Hepatocyte (in vitro differentiated cells): Measurements from ENCODE around the gene FZR1.

Experiments
- CTCF ChIP-seq: fragments of 200-600 bp; sonication (generic); IDR thresholded peaks from 2 replicates; pipeline ENCODE4 v1.5.1; 2016; ENCODE audit warnings: antibody characterized with exemption, mild to moderate bottlenecking; ENCODE audit not compliant: poor library complexity
- EZH2 ChIP-seq: fragments of 200-600 bp; sonication (generic); IDR thresholded peaks from 2 replicates; pipeline ENCODE4 v1.6.1; 2016; ENCODE audit warnings: antibody characterized with exemption, mild to moderate bottlenecking, borderline replicate concordance
- EZH2phosphoT487 ChIP-seq: fragments of 200-600 bp; sonication (generic); IDR thresholded peaks from one replicate; pipeline ENCODE4 v1.6.1; 2018; ENCODE audit warnings: antibody characterized with exemption, mild to moderate bottlenecking, low read depth, moderate library complexity; ENCODE audit not compliant: unreplicated experiment, severe bottlenecking

GRCh38 chr19:3554254-3555083 lies 48.4 kb downstream of the FZR1 start:
- TF ChIP-seq CTCF (no peak), EZH2 (no peak), EZH2phosphoT487 (no peak)
